Natural killer cell treated with Interleukin-12 subunit alpha and Interleukin-12 subunit beta and Interleukin-15 and Interleukin-18, amount 100 ng/mL, for 72 hours (primary cell): ENCODE data around the gene GAL3ST1. TPM values are rescaled to one million over a fixed set of nuclear protein-coding genes. Genes with fewer than 3 reads are reported as not detected.
A peak's percentile ranks its signal among the peaks of the same experiment; 100 is the strongest.
"Not testable (repeated sequence)": the region's sequence is repeated elsewhere in the genome, so short reads cannot be mapped to it uniquely, and the experiment has no call there.

Source experiments
- ATAC-seq, 2 donors: fragments of 150-1000 bp; cut with Tn5 transposase in 1 of 2; sonication (Bioruptor Pico), chemical (Tn5 transposase) in 1 of 2; 2 replicates each; pipeline ENCODE4 v1.10.0; 2021
- DNase-seq: peaks from one replicate; pipeline ENCODE4 v3.0.0; 2022; ENCODE audit warnings: low spot score
- H3K27ac Mint-ChIP-seq, 2 donors: 1 replicate in 1 of 2; 2 replicates in 1 of 2; pipeline ENCODE4 v1.8.0; 2022; ENCODE audit warnings: mixed read lengths in 2 of 2, mild to moderate bottlenecking in 1 of 2, moderate library complexity in 1 of 2
- H3K27me3 Mint-ChIP-seq, 2 donors: 1 replicate in 1 of 2; 2 replicates in 1 of 2; pipeline ENCODE4 v1.8.0; 2022; ENCODE audit warnings: mixed read lengths in 2 of 2
- H3K36me3 Mint-ChIP-seq: one replicate; pipeline ENCODE4 v1.8.0; 2022; ENCODE audit warnings: mixed read lengths
- H3K4me1 Mint-ChIP-seq, 2 donors: 1 replicate in 1 of 2; 2 replicates in 1 of 2; pipeline ENCODE4 v1.8.0; 2022; ENCODE audit warnings: low read depth in 2 of 2, mixed read lengths in 2 of 2, mild to moderate bottlenecking in 1 of 2
- H3K4me3 Mint-ChIP-seq: one replicate; pipeline ENCODE4 v1.8.0; 2022; ENCODE audit warnings: mixed read lengths
- H3K9me3 Mint-ChIP-seq: 2 replicates; pipeline ENCODE4 v1.8.0; 2022; ENCODE audit warnings: mixed read lengths
- total RNA-seq, 2 donors: library from RNA; stranded (reverse); gene quantifications; one replicate each; pipeline ENCODE4 v1.2.3, GENCODE V29; 2022

The GAL3ST1 gene
- total RNA-seq, 2 donors from 2014 or later: not detected

DNA sequence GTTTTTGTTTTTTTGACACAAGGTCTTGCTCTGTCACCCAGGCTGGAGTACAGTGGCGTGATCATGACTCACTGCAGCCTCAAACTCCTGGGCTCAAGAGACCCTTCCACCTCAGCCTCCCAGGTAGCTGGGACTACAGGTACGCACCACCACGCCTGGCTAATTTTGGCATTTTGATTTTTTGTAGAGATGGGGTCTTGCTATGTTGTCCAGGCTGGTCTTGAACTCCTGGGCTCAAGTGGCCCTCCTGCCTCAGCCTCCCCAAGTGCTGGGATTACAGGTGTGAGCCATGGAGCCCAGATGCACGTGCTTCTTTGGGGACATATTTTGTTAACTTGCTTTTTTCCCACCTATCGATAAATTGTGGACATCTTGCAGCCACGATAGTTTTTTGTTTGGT is 7.2 kb downstream of the GAL3ST1 start:
- H3K4me1 Mint-ChIP-seq, H3K27ac Mint-ChIP-seq, H3K36me3 Mint-ChIP-seq: not testable (repeated sequence)

GRCh38 chr22:30566125-30566524 is 8.3 kb downstream of the GAL3ST1 start:
- Mint-ChIP-seq H3K9me3 (no peaks in the 10 kb centered on the region), H3K4me1 (no peaks in the 10 kb centered on the region), H3K36me3 (no peaks in the 10 kb centered on the region), H3K27ac (peak overlapping the region in 1 of 2 donors; percentile 39), H3K27me3 (peaks cover 5 to 8% of the 10 kb centered on the region in 2 donors), H3K4me3 (no peak overlapping the region)
- no peak for ATAC-seq
- DNase-seq: no peak

More for the DNA sequence above, 7.2 kb downstream of the GAL3ST1 start:
- H3K4me3 Mint-ChIP-seq, ATAC-seq, H3K9me3 Mint-ChIP-seq, H3K27me3 Mint-ChIP-seq, DNase-seq: not testable (repeated sequence)

DNA sequence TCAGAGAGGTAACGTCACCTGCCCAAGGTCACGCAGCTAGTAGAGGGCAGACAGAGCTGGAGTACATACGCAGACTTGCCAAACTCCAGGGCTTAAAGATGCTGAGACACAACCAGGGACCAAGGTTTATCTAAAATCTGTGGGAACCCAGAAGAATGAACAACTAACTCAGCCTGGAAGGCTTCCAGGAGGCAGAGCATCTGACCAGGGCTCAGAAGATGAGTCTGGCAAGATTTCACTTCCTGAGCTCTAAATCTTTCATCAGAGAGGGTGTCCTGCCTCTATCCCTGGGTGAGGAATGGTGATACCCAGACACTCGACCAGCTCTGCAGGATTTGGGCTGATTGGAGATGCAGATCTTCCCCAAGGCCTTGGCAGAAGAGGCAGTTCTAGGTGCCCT is 9.1 kb downstream of the GAL3ST1 start:
- DNase-seq: no peak
- Mint-ChIP-seq H3K27me3 (peaks cover 5 to 8% of the 10 kb centered on the region in 2 donors), H3K4me3 (no peak overlapping the region), H3K4me1 (no peaks in the 10 kb centered on the region), H3K27ac (no peak overlapping the region), H3K36me3 (no peaks in the 10 kb centered on the region), H3K9me3 (no peaks in the 10 kb centered on the region)
- ATAC-seq: no peak

- Mint-ChIP-seq H3K27ac (no peak overlapping the region), H3K36me3 (no peaks in the 10 kb centered on the region), H3K9me3 (no peaks in the 10 kb centered on the region), H3K27me3 (peaks cover 5 to 8% of the 10 kb centered on the region in 2 donors), H3K4me3 (no peak overlapping the region), H3K4me1 (no peaks in the 10 kb centered on the region)
- ATAC-seq: no peak
- DNase-seq: no peak
These were observed 9.7 kb downstream of the GAL3ST1 start for GRCh38 chr22:30564761-30565119.

GRCh38 chr22:30564045-30564760 is 10.3 kb downstream of the GAL3ST1 start:
- peaks cover 2 to 8% of the 10 kb centered on the region in 2 donors for H3K27me3 Mint-ChIP-seq
- H3K4me1 Mint-ChIP-seq: no peaks in the 10 kb centered on the region
- DNase-seq (no peak), ATAC-seq (peak in 1 of 2 donors; percentile 33)
- no peaks in the 10 kb centered on the region for H3K9me3 Mint-ChIP-seq
- no peak overlapping the region for H3K4me3 Mint-ChIP-seq
- no peaks in the 10 kb centered on the region for H3K36me3 Mint-ChIP-seq
- no peak overlapping the region for H3K27ac Mint-ChIP-seq

- no peak overlapping the region for H3K27ac Mint-ChIP-seq
- no peaks in the 10 kb centered on the region for H3K9me3 Mint-ChIP-seq
- no peak overlapping the region for H3K4me3 Mint-ChIP-seq
- no peak for ATAC-seq
- no peak for DNase-seq
- H3K36me3 Mint-ChIP-seq: no peaks in the 10 kb centered on the region
- no peaks in the 10 kb centered on the region for H3K4me1 Mint-ChIP-seq
- H3K27me3 Mint-ChIP-seq: no peaks in the 10 kb centered on the region
These were observed 12.1 kb downstream of the GAL3ST1 start for GRCh38 chr22:30562366-30562765.

- Mint-ChIP-seq H3K27me3 (no peaks in the 10 kb centered on the region), H3K4me1 (no peaks in the 10 kb centered on the region), H3K4me3 (no peak overlapping the region), H3K27ac (no peak overlapping the region), H3K36me3 (no peaks in the 10 kb centered on the region), H3K9me3 (no peaks in the 10 kb centered on the region)
- no peak for ATAC-seq
- no peak for DNase-seq
These were observed 12.9 kb downstream of the GAL3ST1 start for GRCh38 chr22:30561402-30562189.

- H3K9me3 Mint-ChIP-seq, H3K27ac Mint-ChIP-seq, ATAC-seq, H3K4me1 Mint-ChIP-seq, H3K27me3 Mint-ChIP-seq, H3K4me3 Mint-ChIP-seq, DNase-seq, H3K36me3 Mint-ChIP-seq: not testable (repeated sequence)
These were observed 13.7 kb downstream of the GAL3ST1 start for GRCh38 chr22:30560643-30561202.

- H3K27me3 Mint-ChIP-seq: no peaks in the 10 kb centered on the region
- no peak for ATAC-seq
- no peak for DNase-seq
- no peaks in the 10 kb centered on the region for H3K36me3 Mint-ChIP-seq
- H3K27ac Mint-ChIP-seq: no peak overlapping the region
- H3K9me3 Mint-ChIP-seq: no peaks in the 10 kb centered on the region
- no peaks in the 10 kb centered on the region for H3K4me1 Mint-ChIP-seq
- no peak overlapping the region for H3K4me3 Mint-ChIP-seq
These were observed 14.6 kb downstream of the GAL3ST1 start for GRCh38 chr22:30559889-30560288.

DNA sequence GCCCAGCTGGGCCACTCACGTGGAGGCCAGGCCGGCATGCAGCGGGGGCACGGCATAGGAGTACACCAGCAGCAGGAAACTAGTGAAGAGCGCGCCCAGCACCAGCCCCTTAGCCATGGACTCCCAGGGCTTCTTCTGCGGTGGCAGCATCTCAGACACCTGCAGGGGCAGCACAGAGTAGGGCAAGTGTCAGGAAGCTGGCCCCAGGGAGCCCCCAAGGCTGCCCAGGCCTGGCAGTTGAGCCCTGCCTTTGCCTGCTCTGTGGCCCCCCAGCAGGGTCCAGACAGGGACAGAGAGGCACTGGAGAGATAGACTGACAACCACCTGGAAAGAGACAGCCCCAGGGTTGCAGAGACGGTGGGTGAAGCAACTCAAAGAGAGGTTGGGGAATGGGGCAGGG is 17.2 kb downstream of the GAL3ST1 start:
- Mint-ChIP-seq H3K4me1 (no peaks in the 10 kb centered on the region), H3K4me3 (no peak overlapping the region), H3K36me3 (no peaks in the 10 kb centered on the region), H3K27me3 (no peaks in the 10 kb centered on the region), H3K27ac (no peak overlapping the region), H3K9me3 (no peaks in the 10 kb centered on the region)
- DNase-seq (no peak), ATAC-seq (no peak)

GRCh38 chr22:30556388-30556787 is 18.1 kb downstream of the GAL3ST1 start:
- H3K4me1 Mint-ChIP-seq: no peaks in the 10 kb centered on the region

DNA sequence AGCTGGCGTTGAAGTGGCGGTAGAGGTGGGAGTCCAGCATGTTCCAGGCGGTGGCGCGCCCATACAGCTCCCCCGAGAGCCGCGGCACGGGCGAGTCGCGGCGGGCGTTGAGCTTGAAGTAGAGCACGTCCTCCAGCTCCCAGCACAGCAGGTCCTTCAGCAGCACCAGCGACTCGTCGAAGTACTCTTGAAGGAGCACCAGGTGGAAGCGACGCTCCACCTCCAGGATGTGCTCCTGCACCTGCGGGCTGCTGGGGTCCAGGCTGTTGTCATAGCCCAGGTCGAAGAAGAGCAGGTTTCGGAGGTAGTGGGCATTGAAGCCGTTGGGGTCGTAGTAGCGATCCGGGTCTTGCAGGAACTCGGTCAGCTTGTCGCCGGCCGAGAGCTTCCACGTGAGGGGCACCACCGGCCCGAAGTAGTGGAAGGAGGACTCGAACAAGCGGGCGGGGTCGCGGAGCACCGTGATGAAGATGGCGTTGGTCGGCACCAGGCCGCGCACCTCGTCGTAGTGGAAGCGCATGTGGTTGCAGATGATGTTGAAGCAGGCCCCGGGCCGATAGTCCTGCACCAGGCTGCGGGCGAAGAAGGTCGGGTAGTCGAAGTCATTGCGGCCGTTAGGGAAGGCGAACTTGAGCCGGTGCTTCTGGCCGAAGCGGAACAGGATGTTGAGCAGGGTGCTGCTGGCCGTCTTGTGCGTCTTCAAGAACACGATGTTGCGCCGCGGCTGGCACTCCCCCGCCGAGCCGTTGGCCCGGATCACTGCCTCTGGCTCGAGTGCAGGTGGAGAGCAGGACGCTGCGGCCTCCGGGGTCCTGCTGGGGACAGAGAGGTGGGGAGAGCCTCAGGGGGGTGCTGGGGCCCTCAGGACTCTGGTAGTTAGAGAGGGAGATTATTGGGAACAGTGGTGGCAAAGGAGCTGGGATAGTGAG is 18.9 kb downstream of the GAL3ST1 start:
- Mint-ChIP-seq H3K4me1 (no peaks in the 10 kb centered on the region), H3K36me3 (no peaks in the 10 kb centered on the region), H3K27me3 (no peaks in the 10 kb centered on the region), H3K9me3 (no peaks in the 10 kb centered on the region), H3K27ac (no peak overlapping the region), H3K4me3 (no peak overlapping the region)
- ATAC-seq: no peak
- no peak for DNase-seq

More at GRCh38 chr22:30556388-30556787, 18.1 kb downstream of the GAL3ST1 start:
- no peak overlapping the region for H3K4me3 Mint-ChIP-seq
- no peaks in the 10 kb centered on the region for H3K36me3 Mint-ChIP-seq
- ATAC-seq: no peak
- H3K27ac Mint-ChIP-seq: no peak overlapping the region
- H3K27me3 Mint-ChIP-seq: no peaks in the 10 kb centered on the region
- no peaks in the 10 kb centered on the region for H3K9me3 Mint-ChIP-seq
- DNase-seq: no peak

GRCh38 chr22:30553971-30554370 is 20.5 kb downstream of the GAL3ST1 start:
- Mint-ChIP-seq H3K4me3 (no peak overlapping the region), H3K27me3 (peaks cover 0 to under 1% of the 10 kb centered on the region in 2 donors), H3K36me3 (no peaks in the 10 kb centered on the region), H3K27ac (no peak overlapping the region), H3K9me3 (no peaks in the 10 kb centered on the region), H3K4me1 (no peaks in the 10 kb centered on the region)
- DNase-seq: no peak
- ATAC-seq: no peak
